HG02642 (cell line): ENCODE data around the gene UBE2Q2.

ENCODE experiments used
- ATAC-seq: cut with Tn5 transposase; IDR thresholded peaks from one replicate; pipeline ENCODE4 v1.9.1; 2021; ENCODE audit warnings: mild to moderate bottlenecking; ENCODE audit not compliant: unreplicated experiment, poor library complexity

The UBE2Q2 gene

DNA sequence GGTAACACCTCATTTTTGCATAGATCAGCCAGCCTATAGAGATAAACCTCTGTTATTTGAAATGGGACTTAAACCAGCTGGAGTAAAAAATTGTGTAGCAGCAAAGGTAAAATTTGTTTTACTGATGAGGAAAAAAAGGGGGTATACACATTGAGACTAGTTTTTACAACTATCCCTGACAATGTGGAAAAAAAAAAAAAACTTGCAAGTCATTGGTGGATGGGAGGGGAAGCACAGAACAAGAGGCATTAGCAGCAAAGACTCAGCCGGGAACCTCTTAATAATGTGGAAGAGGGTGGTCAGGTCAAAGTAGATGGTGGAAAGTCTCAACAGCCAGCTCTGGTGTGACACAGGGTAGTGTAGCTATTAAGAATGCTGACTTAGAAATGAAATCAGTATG lies 74.9 kb downstream of the UBE2Q2 start:
- no peak for ATAC-seq

DNA sequence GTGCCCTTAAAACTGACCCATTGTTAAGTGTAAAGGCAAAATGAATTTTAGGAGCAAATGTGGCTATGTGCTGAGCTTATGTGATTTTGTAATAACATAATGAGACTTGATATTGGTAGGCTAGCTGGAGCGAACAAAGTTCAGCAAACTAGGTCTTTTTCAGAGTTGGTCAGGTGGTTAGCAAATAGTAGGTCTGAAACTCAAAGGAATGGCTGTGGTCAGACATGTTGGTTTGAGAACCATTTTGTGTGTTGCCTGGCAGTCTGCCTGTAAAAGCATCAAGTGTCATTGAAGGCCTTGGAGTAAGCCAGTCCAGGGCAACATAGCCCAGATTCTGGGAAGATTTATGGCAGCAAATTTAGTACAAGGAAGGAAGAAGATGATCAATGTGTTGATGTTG lies 76.8 kb downstream of the UBE2Q2 start:
- ATAC-seq: no peak

DNA sequence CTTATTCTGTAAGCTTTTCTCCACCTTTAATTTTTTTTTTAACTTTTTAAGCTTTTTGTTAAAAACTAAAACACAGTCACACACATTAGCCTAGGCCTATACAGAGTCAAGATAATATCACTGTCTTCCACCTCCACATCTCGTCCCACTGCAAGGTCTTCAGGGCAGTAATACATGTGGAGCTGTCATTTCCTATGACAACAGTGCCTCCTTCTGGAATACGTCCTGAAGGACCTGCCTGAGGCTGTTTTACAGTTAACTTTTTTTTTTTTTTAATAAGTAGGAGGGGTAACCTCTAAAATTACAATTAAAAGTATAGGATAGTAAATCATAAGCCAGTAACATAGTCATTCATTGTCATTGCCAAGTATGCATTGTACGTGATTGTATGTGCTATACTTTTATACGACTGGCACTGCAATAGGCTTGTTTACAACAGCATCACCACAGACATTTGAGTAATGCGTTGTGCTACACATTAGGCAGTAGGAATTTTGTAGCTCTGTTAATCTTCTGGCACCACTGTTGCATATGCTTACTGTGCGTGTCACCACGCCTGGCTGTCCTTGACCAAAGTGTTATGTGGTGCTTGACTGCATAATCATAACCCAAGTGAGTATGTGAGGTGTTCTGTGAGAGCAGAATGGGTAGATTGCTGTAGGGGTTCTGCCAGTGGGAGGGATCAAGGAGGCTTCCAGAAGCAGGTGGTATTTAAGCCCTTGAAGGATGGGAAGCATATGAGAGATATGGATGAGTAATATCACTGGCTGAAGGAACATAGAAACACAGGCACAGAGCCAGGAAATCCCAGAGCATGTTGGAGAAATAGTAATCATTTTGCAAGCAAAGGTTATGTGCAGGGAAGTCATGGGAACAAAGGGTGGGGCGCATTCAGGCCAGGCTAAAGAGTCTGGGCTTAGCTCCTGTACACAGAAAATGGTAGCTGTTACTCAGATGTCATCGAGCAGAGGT lies 78.8 kb downstream of the UBE2Q2 start:
- no peak for ATAC-seq

DNA sequence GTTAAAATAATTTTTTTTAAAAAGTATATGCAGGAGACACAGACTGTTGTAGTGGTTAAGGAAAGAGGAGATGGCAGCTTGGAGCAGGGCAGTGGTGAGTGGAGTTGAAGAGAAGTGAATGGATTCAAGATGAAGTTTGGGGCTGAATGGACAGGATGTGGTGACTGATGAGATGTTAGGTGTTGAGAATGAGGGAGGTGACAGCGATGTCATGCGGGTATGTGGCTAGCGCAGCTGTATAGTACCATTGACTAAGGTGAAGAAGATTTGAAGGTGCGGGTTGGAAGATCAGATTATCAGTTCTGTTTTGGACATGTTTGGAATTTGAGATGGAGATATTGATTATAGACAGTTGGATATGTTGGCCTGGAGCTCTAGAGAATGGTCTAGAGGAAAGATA lies 80.5 kb downstream of the UBE2Q2 start:
- no peak for ATAC-seq

DNA sequence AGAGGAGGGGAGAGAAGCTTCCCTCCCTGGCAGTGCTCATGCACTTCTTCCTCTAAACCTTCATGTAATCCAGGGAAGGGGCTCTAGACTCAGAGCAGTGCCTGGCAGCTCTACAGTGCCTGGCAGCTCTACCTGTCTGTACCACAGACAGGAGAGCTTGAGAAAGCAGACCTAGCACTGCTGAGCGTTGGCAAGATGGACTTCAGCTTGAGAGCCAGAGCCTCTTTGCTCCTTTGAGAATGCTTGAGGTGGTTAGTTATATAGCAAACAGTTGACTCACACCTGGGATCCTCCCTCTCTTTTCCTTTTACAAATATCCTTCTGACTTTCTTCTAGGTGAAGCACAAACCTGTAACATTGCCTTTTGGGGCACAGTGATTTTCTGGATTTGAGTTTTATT lies 81.3 kb downstream of the UBE2Q2 start:
- no peak for ATAC-seq

DNA sequence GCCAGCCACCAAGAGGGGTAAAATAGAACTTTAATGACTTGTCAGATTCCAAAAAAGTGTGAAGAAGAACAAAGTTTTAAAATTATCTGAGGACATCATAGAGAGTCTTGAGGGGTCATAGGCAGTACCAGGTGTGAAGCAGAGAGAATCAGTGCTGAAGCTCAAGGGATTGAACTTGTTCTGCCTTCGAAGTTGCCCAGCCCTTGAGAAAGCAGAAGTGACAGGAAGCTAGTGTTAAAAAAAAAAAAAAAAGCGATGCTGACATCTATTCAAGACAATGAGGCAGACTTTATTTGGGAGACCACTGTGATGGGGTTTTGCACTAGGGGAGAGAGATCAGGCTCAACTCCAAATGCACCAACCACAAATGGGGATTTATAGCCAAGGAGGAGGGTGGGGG lies 82.2 kb downstream of the UBE2Q2 start:
- no peak for ATAC-seq

DNA sequence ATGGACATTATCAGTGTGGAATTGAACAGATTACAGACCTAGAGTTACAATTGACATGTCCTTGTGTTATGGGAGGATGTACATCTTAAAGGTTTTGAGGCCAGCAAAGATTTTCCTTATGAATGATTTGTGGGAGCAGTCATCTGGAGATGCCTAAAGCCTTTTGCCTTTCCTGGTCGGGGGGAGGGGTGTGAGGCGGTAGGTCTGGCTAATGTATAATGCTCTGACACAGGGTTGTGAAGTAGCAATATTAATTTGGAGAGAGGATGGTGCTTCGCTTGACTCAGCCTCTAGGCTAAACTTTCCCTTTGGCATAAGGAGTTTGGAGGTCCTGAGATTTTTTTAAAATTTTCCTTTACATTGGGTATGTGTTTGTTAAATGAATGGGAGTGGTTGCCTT lies 83.7 kb downstream of the UBE2Q2 start:
- no peak for ATAC-seq

GRCh38 chr15:75927601-75928000 lies 84.4 kb downstream of the UBE2Q2 start:
- ATAC-seq: no peak

DNA sequence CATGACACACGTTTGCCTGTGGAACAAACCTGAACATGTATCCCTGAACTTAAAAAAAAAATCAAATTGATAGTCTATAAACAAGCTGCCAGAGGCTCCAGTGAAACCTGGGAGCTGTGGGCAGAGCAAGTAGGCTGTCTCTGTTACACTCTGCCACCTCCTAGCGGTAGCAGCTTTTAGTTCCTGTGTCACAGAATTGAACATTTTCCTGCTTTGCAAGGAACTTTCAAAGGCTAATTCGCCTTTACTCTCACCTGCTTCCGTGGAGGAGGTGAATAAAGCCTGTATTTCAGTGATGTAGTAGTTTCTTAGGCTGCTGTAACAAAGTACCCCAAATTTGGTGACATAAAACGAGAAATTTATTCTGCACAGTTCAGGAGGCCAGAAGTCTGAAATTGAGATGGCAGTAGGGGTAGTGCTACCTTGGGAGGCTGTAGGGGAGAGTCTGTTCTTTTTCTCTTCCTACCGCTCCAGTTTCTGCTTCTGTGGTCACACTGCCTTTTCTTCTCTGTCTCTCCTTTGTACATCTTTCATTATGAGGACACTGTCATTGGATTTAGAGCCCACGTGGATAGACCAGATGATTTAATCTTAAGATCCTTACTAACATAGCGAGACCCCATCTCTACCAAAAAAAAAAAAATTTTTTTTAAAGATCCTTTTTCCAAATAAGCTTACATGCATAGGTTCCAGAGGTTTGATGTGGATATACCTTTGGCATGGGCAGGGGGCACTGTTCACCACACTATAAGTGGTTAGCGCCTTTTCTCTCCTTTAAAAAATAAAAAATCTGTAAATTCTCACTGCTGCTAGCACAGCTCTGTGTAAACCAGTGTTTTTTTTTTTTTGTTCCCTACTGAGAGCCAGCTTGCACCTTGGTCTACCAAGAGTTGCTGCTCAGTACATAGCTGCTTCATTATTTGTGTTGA lies 85.7 kb downstream of the UBE2Q2 start:
- no peak for ATAC-seq

DNA sequence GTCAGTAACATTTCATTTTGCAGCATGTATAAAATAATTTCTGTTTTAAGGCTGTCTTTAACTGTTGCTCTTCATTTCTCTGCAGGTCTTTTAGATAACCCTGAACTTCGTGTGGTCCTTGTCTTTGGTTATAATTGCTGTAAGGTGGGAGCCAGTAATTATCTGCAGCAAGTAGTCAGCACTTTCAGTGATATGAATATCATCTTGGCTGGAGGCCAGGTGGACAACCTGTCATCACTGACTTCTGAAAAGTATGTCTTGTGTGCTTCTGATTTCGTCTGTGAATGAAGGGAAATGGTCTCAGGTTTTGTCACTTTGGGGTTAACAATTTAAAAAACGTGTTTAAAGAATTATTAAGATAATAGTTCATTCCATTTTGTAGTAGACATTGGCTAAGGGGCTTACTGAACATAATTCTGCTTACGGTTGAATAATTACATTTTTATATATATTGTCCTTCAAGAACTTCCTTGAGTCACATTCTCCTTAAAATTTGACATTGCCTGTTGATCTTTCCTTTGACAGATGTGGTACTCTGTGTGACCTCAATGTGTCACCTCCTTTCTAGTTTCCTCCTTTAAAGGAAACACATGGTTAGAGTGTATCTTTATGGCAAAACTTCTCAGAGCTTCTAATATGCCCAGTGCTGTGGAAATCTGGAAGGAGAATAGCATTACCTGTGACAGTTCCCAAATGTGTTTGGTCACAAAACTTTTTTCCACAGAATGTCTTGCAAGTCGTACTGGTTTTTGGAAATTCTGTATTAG lies 86.7 kb downstream of the UBE2Q2 start:
- no peak for ATAC-seq

DNA sequence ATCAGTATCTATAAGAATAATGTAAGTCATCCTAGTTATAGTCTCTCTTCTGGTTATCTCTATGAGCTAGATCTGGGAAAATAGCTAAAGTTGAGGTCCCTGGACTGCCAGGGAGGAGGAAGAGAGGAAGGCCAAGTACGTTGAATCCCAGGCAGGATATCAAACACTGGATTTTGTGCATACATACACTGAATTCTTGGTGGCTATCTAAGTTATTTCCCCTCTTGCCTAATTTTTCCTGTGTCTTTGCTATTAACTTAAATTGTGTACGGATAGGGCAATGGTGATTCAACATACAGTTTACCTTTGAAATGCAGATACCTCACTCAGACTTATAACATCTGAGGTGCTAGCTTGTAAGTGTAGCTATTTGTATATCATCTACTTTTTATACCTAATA lies 87.6 kb downstream of the UBE2Q2 start:
- ATAC-seq: no peak

- no peak for ATAC-seq
These were observed 99.2 kb downstream of the UBE2Q2 start for GRCh38 chr15:75942464-75942863.

GRCh38 chr15:75943246-75943645 lies 100.0 kb downstream of the UBE2Q2 start:
- ATAC-seq: no peak

DNA sequence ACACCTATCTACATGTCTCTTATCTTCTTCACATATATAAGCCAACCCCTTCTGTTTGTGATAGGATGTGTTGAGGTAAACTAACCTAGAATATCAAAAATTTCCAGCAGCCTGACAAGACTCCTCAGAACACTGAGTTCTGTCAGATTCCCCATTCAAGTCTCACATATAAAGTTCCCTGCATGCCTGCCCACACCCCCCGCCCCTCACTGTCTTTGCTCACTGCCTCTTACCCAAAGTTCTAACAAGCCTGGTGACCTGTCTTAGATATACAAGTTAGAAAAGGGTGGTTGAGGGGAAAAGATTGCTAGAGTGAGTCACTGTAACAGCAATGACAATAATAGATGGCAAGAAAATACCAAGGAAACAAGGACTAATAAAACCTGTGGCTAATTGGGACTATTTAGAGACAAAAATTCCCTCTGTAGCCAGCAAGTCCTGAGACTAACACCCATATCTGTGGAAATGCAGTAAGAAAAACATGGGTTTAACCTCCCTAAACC lies 100.5 kb downstream of the UBE2Q2 start:
- no peak for ATAC-seq

DNA sequence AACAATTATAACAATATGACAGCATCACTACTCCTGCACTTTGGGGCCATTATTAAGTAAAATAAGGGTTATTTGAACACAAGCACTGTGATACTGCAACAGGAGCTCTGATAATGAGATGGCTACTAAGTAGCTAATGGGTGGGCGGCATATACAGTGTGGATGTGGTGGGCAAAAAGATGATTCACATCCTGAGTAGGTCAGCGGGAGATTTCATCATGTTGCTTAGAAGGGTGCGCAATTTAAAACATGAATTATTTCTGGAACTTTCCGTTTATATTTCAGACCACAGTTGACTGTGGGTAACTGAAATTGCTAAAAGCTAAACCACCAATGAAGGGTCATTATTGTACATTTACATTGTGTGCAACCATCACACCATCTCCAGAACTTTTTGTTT lies 102.7 kb downstream of the UBE2Q2 start:
- no peak for ATAC-seq

GRCh38 chr15:75947092-75947491 lies 103.8 kb downstream of the UBE2Q2 start:
- no peak for ATAC-seq

DNA sequence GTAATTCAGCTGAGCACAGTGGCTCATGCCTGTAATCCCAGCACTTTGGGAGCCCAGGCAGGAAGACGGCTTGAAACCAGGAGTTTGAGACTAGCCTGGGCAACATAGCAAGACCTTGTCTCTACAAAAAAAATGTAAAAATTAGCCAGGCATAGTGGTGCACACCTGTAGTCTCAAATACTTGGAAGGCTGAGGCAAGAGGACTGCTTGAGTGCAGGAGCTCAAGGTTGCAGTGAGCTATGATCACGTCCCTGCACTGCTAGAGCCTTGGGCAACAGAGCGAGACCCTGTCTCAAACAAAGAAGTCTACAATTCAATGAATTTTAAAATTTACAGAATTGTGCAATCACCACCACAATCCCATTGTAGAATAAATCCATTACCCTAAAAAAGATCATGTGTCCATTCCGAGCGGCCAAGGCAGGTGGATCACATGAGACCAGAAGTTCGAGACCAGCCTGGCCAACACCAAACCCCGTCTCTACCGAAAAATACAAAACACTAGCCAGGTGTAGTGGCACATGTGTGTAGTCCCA lies 105.6 kb downstream of the UBE2Q2 start:
- no peak for ATAC-seq
